NCI-H2029 treated with DMSO at 0.1 percent for 48 hours (cell line): ENCODE measurements around the gene KANSL1.
A peak's percentile ranks its signal among the peaks of the same experiment; 100 is the strongest.

Experiments used
- DNase-seq: peaks from one replicate; lab custom pipeline; 2025; lab: John Stamatoyannopoulos, UW

The KANSL1 gene

DNA sequence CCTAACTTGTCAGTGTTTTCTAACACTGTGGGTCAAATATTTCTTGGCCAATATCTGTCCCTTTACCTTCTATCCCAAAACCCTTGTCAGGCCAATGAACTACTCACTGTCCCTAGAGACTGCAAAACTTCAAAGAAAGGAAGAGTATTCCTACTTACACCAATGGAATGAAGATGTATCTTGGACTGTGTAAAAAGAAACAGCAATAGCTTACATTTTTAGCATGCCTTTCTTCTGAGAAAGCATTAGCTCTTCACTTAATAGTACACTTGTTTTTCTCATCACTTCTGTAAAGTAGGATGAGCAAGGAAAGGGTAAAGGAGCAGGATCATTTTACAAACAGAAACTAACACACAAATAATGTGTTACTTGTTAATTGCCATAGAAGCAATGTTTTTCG lies 120.2 kb downstream of the KANSL1 start:
- DNase-seq = no peak

DNA sequence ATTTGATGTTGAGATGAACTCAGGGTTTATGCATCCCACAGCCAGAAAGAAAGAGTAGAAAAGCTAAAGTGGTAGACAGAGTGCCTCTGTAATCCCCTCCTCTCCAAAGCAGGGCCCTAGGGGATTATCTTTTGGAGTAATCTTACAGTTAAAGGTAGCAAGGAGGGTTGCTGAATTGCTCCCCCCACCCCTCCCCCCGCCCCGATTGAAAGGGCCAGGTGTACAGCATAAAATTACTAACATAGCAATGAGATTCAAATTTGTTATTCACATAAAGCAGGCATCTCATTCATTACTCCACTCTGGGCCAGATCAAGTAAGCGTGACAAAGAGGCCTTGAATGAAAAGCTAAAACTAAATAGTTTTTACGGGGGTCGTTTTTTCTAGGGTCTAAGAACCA lies 121.4 kb downstream of the KANSL1 start:
- DNase-seq = no peak

DNA sequence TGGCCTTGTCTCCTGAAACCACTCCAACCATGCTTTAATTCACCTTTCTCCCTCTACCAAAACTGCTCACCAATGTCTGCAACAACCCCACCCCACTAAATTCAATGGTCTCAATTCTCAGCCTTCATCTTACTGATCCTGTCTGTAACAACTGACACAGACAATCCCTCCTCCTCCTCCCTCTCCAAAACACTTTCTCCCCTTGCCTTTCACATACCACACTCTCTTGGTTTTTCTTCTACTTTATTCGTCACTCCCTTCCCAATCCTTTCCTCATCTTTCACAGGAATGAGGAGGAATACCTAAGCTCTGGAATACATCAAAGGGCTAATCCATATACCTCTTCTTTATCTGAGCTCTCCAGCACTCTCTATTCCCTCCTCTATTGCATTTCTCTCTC lies 128.8 kb downstream of the KANSL1 start:
- no peak for DNase-seq

DNA sequence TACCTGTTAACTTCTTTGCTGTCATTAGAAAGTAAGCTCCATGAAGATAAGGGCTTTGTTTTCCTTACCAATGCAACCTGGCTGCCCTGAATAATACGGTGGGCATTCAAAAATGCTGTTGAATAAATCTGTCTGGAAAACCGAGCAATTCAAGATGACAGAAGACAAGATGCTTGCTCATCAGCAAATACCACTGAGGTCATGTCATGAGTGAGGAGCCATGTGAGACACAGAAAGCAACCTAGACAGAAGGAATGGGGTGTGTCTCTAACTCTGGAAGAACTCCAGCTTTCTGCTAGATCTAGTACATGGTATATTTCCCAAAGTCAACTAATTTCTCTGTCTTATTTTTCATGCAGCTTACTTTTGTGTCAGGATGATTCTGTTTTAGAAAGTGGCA lies 130.0 kb downstream of the KANSL1 start:
- no peak for DNase-seq

DNA sequence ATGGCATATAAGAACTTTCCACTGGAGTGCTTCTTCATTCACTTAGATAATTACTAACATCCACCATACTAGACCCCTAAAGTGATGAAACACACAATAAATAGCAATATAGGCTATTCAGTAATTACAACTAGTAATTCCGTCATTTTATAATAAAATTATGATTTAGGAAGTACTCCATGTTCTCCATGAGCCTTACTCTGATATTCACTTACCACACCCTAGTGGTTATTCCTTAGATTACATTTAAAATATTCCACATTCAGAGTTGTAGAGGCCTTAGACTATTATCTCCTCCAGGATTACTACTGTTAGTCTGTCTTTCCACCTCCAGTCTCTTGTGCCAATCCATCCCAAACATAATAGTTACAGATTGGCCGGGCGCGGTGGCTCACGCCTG lies 131.8 kb downstream of the KANSL1 start:
- DNase-seq = no peak

DNA sequence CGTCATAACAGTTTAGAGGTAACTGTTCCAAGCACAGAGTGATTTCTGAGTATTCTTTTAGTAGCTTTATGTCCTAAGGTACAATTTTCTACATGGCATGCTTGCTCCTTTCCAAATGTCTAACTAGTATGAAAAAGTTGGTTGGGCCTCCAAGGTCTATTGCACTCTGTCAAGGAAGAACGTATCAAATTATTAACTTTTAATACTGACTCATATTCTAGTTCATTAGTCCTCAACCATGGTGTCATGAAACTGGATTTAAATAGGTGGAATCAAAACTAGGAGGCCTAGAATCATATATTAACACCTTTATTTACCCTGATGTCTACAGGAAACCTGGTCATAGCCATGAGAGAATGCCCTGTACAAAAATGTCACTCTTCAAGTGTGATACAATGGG lies 132.8 kb downstream of the KANSL1 start:
- DNase-seq = no peak

DNA sequence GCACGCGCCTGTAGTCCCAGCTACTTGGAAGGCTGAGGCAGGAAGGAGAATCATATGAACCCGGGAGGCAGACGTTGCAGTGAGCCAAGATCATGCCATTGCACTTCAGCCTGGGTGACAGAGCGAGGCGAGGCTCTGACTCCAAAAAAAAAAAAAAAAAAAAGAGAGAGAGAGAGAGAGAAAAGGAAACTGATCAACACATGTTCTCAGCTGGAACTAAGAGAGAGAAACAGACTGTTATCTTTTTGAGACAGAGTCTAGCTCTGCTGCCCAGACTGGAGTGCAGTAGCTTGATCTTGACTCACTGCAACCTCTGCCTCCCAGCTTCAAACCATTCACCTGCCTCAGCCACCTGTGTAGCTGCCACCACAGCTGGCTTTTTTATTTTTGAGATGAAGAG lies 133.7 kb downstream of the KANSL1 start:
- DNase-seq = no peak

DNA sequence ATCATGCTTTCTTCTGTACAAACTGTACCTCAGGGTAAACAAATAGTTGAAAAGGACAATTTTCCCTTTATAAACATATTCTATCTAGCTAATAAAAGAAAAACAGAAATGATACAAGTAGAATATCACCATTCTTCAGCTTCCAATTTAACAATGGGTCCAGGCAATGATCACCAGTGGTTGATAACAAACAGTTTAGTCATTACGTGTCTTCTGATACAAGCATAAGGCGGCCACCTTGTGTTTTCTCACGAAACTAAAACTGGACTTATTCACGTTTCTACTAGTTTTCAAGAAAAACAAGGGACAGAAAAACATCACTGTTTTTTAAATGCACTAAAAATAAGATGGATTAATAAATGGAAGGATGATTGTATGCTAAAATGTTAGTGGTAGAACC lies 135.9 kb downstream of the KANSL1 start:
- no peak for DNase-seq

DNA sequence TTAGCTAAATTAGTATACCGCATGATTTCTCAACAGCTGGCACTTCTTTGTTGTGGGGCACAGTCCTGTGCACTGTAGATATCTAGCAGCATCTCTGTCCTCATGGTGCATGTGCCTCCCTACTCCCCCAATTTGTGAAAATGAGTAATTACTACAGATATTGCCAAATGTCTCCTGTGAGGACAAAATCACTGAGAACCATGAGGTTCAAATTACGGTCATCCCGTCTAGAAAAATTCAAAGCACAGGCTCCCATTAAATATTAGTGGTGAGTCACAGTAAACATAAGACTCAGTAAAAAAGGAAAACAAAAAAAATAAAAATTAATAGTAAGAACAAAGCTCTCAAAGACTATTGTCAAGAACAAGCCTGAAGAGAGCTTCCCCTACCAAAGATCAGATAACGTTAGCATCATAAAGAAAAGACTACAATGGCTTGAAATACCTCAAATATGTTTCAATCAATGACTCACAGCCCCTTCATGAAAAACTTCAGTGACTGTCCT lies 136.4 kb downstream of the KANSL1 start:
- DNase-seq = no peak

DNA sequence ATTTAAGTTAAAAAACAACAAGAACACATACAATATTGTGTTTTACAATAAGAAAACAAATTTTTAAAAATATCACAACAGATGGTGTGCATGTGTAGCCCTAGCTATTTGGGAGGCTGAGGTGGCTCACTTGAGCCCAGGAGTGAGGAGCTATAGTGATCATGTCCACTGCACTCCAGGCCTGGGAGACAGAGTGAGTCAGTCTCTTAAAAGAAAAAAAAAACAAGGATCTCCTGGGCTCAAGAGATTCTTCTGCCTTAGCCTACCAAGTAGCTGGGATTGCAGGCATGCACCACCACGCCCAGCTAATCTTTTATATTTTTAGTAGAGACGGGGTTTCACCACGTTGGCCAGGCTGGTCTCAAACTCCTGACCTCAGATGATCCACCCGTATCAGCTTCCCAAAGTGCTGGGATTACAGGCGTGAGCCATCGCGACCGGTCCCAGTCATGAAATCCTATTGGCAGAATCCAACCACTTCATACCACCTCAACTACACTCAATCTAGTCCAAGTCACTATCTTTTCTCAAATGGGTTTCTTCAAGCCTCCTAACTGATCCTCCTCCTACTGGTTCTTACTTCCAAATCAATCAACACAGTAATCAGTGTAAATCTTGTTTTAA lies 139.2 kb downstream of the KANSL1 start:
- no peak for DNase-seq

DNA sequence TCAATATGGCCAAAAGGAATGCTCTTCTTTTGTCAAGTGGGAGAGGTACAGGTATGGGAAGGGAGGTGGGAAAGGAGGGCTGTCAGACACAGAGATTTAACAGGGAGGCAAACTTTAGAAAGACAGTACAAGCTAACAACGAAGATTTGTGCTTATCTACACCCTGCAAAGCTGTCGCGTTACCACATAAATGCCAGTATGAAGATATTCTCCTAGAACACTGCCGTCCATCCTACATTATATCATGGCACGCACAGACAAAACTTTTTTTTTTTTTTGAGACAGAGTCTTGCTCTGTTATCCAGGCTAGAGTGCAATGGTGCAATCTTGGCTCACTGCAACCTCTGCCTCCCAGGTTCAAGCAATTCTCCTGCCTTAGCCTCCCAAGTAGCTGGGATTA lies 143.6 kb downstream of the KANSL1 start:
- DNase-seq = no peak

DNA sequence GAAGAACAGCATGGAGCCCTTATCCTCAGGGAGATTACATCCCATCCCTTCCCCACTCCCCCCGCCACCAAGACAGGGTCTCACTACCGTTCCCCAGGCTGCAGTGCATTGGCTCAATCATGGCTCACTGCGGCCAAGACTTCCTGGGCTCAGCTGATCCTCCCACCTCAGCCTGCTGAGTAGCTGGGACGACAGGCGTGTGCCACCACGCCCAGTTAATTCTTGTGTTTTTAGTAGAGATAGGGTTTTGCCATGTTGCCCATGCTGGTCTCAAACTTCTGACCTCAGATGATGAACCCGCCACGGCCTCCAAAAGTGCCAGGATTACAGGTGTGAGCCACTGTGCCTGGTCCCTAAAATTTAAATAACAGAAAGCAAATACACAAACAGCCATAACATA lies 145.4 kb downstream of the KANSL1 start:
- no peak for DNase-seq

DNA sequence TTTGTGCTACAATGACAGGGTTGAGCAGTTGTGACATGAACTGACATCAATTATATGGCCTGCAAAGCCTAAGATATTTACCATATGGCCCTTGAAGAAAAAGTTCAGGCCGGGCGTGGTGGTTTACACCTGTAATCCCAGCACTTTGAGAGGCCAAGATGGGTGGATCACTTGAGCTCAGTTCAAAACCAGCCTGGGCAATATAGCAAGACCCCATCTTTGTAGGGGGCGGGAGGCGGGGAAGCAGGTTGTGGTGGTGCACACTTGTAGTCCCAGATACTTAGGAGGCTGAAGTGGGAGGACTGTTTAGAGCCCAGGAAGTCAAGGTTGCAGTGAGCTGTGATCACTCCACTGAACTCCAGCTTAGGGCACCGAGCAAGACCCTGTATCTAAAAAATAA lies 145.8 kb downstream of the KANSL1 start:
- DNase-seq = no peak

DNA sequence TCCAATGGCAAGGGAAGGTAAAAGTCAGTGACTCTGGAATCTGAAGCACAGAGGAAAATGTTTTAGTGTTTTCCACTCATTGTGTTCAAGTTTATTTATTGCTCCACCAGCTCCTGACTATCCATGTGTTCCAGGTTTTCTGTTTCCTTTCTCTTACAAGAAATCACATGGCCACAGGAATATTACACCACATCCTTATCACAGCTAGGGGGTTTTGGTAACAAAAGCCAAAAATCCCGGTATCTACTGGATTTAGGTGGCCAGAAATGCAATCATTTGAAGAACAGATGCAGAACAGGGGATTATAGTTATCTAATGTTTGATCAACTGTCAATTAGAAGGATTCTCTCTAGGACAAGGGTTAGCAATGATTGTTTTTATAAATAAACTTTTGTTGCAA lies 146.3 kb downstream of the KANSL1 start:
- no peak for DNase-seq

DNA sequence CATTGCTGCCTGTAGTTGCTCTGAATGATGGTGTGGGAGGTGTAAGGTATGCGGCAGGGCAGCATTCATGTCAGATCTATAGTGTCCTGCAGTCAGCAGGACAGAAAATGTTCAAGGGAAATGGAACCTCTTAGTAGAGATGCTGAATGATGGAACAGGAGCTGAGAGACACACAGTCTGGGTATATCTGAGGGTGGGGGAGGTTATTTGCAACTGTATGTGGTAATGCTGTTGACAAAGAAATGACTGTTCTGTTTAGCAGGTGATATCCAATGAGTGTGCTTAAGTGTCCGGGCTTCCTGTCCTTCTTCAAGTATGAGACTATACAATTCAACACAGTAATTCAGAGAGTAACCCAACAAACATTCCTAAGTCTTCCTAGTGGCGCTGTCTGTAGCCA lies 147.6 kb downstream of the KANSL1 start:
- peak; percentile 76 for DNase-seq

DNA sequence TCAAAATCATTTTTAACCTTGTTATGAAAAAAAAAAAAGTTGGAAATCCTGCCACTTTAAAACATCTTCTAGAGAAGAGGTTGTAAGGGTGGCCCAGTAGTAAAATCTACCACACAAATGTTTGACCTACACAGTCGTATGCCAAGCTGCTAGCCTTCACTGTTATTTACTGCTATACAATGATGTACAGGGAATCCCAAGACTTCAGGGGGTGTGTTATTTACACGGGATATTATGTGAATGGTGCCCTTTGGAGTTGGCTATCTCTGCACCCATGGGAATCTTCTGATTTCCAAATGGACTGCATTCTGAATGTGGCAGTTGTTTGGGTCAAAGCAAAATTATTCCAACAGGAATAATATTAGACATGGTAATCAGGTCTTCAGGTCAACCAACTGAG lies 148.2 kb downstream of the KANSL1 start:
- no peak for DNase-seq

DNA sequence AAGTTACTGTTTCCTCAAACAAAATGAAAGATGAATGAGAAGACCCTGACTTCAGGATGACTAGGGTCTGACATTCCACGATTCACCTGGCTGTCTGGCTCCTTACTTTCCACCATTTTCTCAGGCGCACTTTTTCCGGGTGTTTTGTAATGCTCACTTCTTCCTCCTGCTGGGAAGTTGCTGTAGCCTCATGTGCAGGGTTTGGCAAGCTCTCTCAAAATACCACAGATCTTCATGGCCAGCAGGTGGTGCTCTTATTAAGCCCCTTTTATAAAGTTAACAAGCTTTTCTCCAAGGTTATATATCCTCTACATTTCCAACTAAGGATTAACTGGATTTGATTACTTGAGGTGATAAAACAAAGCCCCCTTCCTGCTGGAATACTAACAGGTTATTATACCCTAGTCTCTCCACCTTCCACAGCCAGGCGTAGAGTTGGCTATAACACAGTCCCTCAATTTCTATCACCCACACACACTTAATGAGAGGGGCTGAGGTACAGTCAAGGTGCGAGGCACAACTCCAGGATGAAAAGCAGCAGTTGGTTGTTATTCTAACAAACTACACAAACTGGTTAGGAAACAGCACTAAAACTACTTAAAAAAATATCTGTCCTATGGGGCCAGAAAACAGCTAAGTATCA lies 148.8 kb downstream of the KANSL1 start:
- DNase-seq = peak; percentile 77

DNA sequence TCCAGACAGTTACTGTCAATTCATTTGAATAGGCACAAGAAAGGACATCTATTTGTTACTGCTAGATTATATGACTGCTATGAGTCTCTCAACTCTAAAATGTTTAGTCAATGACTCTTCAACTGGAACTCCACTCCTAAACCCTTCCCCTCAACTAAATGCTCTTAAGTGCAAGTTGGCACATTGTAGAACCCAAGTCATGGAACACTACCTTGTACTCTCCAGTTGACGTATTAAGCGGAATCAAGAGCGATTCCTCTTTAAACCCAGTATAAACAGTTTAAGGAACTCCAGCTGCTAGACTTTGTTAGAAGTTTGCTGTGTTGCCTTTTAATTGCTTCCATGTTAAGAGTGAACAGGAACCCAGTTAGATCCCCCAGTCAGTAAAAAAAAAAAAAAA lies 149.6 kb downstream of the KANSL1 start:
- peak; percentile 18 for DNase-seq

DNA sequence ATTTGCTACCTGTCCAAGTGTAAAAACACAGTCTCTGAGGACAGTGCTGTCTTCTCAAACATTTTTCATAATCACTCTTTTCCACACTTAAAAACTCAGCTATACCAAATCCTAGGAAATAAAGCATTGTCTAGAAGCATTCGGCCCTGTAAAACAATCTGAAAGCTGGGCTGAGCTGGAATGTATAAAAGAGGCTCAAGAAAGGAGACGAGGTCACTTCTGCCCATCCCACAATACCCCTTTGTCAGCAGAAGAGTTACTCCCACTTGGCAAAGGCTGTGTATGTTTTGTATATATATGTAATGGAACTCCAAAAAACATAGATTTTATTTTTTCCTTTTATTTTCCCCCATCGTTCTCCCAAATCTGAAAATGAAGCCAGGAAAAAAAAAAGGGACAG lies 150.3 kb downstream of the KANSL1 start:
- no peak for DNase-seq

DNA sequence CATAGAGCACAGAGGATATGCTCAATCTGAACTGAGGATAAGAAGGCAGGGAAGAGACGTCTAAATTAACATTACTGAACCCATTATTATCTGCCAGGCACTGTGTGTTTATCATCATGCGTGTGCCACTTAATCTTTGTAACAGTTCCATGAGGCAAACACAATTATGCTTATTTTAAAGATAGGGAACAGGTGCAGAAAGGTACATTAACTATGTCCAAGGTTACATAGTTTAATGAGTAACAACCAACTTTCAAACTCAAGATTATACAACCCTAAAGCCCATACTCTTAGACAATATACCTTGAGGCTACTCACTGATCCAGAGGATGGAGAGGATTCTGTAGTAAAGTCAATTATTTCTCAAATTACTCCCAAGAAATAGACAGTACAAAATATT lies 151.0 kb downstream of the KANSL1 start:
- no peak for DNase-seq

DNA sequence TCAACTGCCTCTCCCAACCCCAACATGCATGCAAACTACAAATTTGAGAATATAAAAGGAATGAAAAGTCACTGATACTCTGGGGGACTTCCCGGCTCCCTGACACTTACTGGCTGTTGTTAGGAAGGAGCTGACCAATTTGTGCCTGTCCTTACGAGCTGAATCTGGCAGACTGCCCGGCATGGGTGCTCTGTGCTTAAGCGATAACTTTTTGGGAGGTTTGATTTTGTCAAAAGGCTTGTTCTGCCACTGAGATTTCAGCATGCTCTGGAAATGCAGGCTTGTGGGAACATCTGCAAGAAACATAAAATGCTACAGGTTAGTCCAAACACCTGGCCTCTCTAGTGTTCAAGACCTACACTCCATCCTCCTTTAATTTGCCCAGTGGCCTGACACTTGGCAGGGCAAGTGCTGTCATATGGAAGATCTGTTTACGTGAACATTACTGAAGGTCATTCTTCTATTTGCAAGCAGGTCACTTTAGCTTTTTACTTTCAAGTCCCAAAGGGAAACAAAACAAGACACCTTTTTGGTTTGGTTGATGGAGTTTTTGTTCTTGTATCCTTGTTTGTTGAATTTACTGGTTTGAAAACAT lies 153.5 kb downstream of the KANSL1 start:
- no peak for DNase-seq

DNA sequence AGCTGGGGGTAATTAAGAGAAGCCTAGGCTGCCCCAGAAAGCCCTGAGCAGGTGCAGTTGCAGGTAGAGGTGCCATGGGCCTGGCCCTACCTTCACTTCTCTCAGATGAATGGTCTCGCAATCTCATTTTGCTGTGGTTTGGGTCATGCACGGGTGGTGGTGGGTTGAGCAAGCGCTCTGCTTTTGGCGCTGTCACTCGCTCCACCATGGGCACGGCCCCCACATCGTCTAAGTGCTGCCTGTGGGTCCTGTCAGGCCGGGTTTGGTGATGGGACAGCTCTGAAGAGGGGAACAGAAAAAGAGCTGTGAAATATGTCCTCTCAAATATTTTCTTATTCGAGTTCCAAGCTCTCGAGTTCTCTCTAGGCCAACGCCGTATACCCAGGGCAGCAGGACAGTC lies 154.3 kb downstream of the KANSL1 start:
- DNase-seq = no peak

DNA sequence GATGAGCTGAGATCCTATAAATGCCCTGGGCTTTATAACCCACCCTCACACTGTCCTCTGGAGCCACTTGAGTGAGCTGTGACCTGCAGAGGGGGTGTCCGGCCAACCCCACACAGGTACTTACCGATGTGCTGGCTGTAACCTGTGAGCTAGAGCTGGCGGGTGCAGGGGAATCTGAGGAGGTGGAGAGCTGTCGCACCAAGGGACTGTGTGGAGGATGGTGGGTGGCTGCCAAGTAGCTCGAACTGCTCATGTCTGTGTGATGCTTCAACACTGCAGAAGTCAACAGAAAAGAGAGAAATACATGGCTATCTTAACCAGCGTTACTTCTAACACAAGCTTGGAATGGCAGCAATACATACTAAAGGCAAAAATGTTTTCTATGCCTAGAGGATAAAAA lies 154.8 kb downstream of the KANSL1 start:
- DNase-seq = no peak
